ENCODE measurements around the gene BIK.
"Not testable (repeated sequence)": the region's sequence is repeated elsewhere in the genome, so short reads cannot be mapped to it uniquely, and the experiment has no call there.

Gene BIK

GRCh38 chr22:43099095-43099494 is 11.5 kb upstream of the BIK start:
- Histone ChIP-seq H3K27ac (ENCODE audit: low read length) (no peak overlapping the region), H2AFZ (ENCODE audit: low read depth, low read length) (no peak overlapping the region), H3K9me3 (ENCODE audit: insufficient read depth, low read length, severe bottlenecking) (peaks cover 8% of the 10 kb centered on the region), H3K4me3 (ENCODE audit: low read depth in 1 of 2, low read length in 2 of 2) (no peak overlapping the region), H3K27me3 (ENCODE audit: insufficient read depth, low read length, poor library complexity) (no peaks in the 10 kb centered on the region), H3K9ac (ENCODE audit: low read depth, low read length) (no peak overlapping the region), H3K4me1 (ENCODE audit: insufficient read depth, low read length) (peaks cover 7% of the 10 kb centered on the region), H3K4me2 (ENCODE audit: insufficient read depth, low read length) (no peak overlapping the region), H4K20me1 (ENCODE audit: insufficient read depth, low read length) (no peaks in the 10 kb centered on the region), H3K36me3 (ENCODE audit: insufficient read depth, low read length) (no peaks in the 10 kb centered on the region), H3K79me2 (ENCODE audit: insufficient read depth, low read length) (no peaks in the 10 kb centered on the region)
- ATAC-seq (ENCODE audit: insufficient read depth, low read depth) (no peak), DNase-seq (no peak)
- TF ChIP-seq EZH2 (IDR thresholded peaks at IDR 0.05; ENCODE audit: borderline replicate concordance, low read depth, low read length, severe bottlenecking): no peak
- TF ChIP-seq CTCF (IDR thresholded peaks at IDR 0.05; ENCODE audit: borderline replicate concordance, extremely low read depth, low read length, poor library complexity, severe bottlenecking): no peak

GRCh38 chr22:43100225-43100624 is 10.3 kb upstream of the BIK start:
- H3K9me3 ChIP-seq (ENCODE audit: insufficient read depth, low read length, severe bottlenecking): peaks cover 8% of the 10 kb centered on the region
- H3K79me2 ChIP-seq (ENCODE audit: insufficient read depth, low read length): no peaks in the 10 kb centered on the region
- ATAC-seq (ENCODE audit: insufficient read depth, low read depth): no peak
- H2AFZ ChIP-seq (ENCODE audit: low read depth, low read length): no peak overlapping the region
- no peak overlapping the region for H3K4me2 ChIP-seq (ENCODE audit: insufficient read depth, low read length)
- peaks cover 11% of the 10 kb centered on the region for H3K4me1 ChIP-seq (ENCODE audit: insufficient read depth, low read length)
- H3K27ac ChIP-seq (ENCODE audit: low read length): no peak overlapping the region
- no peak overlapping the region for H3K9ac ChIP-seq (ENCODE audit: low read depth, low read length)
- no peak overlapping the region for H3K4me3 ChIP-seq (ENCODE audit: low read depth in 1 of 2, low read length in 2 of 2)
- no peaks in the 10 kb centered on the region for H3K27me3 ChIP-seq (ENCODE audit: insufficient read depth, low read length, poor library complexity)
- H4K20me1 ChIP-seq (ENCODE audit: insufficient read depth, low read length): no peaks in the 10 kb centered on the region
- DNase-seq: no peak
- TF ChIP-seq CTCF (IDR thresholded peaks at IDR 0.05; ENCODE audit: borderline replicate concordance, extremely low read depth, low read length, poor library complexity, severe bottlenecking) (no peak), EZH2 (IDR thresholded peaks at IDR 0.05; ENCODE audit: borderline replicate concordance, low read depth, low read length, severe bottlenecking) (no peak)
- no peaks in the 10 kb centered on the region for H3K36me3 ChIP-seq (ENCODE audit: insufficient read depth, low read length)

DNA sequence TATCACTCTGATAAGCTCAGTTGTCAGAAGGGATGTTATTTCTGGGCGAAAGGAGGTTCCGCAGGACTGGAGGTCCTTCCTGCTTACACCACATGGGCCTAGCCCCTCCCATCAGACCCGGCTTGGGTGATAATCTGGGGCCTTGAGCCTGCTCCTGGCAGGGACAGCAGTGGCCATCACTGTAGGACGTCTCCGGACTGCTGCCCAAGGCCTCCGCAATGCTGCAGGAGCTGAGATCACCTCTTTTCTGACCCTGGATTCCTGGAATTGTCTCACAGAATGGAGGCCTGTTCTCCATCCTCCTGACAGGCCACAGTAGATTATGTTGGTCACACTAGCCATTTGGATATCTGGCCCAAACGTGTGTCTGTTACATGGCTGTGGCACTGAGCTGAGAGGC is 9.2 kb upstream of the BIK start:
- Histone ChIP-seq H3K4me1 (ENCODE audit: insufficient read depth, low read length) (peaks cover 11% of the 10 kb centered on the region), H3K9ac (ENCODE audit: low read depth, low read length) (no peak overlapping the region), H2AFZ (ENCODE audit: low read depth, low read length) (no peak overlapping the region), H3K4me2 (ENCODE audit: insufficient read depth, low read length) (no peak overlapping the region), H4K20me1 (ENCODE audit: insufficient read depth, low read length) (no peaks in the 10 kb centered on the region), H3K79me2 (ENCODE audit: insufficient read depth, low read length) (no peaks in the 10 kb centered on the region), H3K4me3 (ENCODE audit: low read depth in 1 of 2, low read length in 2 of 2) (no peak overlapping the region), H3K36me3 (ENCODE audit: insufficient read depth, low read length) (no peaks in the 10 kb centered on the region), H3K9me3 (ENCODE audit: insufficient read depth, low read length, severe bottlenecking) (peaks cover 8% of the 10 kb centered on the region), H3K27ac (ENCODE audit: low read length) (no peak overlapping the region), H3K27me3 (ENCODE audit: insufficient read depth, low read length, poor library complexity) (no peaks in the 10 kb centered on the region)
- DNase-seq (no peak), ATAC-seq (ENCODE audit: insufficient read depth, low read depth) (no peak)
- no peak for TF ChIP-seq EZH2 (IDR thresholded peaks at IDR 0.05; ENCODE audit: borderline replicate concordance, low read depth, low read length, severe bottlenecking)
- TF ChIP-seq CTCF (IDR thresholded peaks at IDR 0.05; ENCODE audit: borderline replicate concordance, extremely low read depth, low read length, poor library complexity, severe bottlenecking): no peak

- not testable (repeated sequence) for H3K27me3 ChIP-seq (ENCODE audit: insufficient read depth, low read length, poor library complexity); H3K9me3 ChIP-seq (ENCODE audit: insufficient read depth, low read length, severe bottlenecking); H3K79me2 ChIP-seq (ENCODE audit: insufficient read depth, low read length); H2AFZ ChIP-seq (ENCODE audit: low read depth, low read length); H3K4me2 ChIP-seq (ENCODE audit: insufficient read depth, low read length); H3K4me3 ChIP-seq (ENCODE audit: low read depth in 1 of 2, low read length in 2 of 2); H4K20me1 ChIP-seq (ENCODE audit: insufficient read depth, low read length); H3K27ac ChIP-seq (ENCODE audit: low read length); H3K9ac ChIP-seq (ENCODE audit: low read depth, low read length); H3K36me3 ChIP-seq (ENCODE audit: insufficient read depth, low read length)
- H3K4me1 ChIP-seq (ENCODE audit: insufficient read depth, low read length): peaks cover 11% of the 10 kb centered on the region
- peak; percentile 96 for ATAC-seq (ENCODE audit: insufficient read depth, low read depth)
- DNase-seq: peak; percentile 79
Measured at GRCh38 chr22:43104056-43104625, 6.4 kb upstream of the BIK start.

- H3K79me2 ChIP-seq (ENCODE audit: insufficient read depth, low read length); DNase-seq; H3K9ac ChIP-seq (ENCODE audit: low read depth, low read length); H2AFZ ChIP-seq (ENCODE audit: low read depth, low read length); H3K36me3 ChIP-seq (ENCODE audit: insufficient read depth, low read length); H3K27ac ChIP-seq (ENCODE audit: low read length); H3K4me3 ChIP-seq (ENCODE audit: low read depth in 1 of 2, low read length in 2 of 2); H3K27me3 ChIP-seq (ENCODE audit: insufficient read depth, low read length, poor library complexity); H3K9me3 ChIP-seq (ENCODE audit: insufficient read depth, low read length, severe bottlenecking); H4K20me1 ChIP-seq (ENCODE audit: insufficient read depth, low read length); H3K4me2 ChIP-seq (ENCODE audit: insufficient read depth, low read length); ATAC-seq (ENCODE audit: insufficient read depth, low read depth): not testable (repeated sequence)
- H3K4me1 ChIP-seq (ENCODE audit: insufficient read depth, low read length): peaks cover 11% of the 10 kb centered on the region
Measured at GRCh38 chr22:43104950-43105349, 5.6 kb upstream of the BIK start.

Measured in DND-41 (cell line).